RKO (cell line): ENCODE results near the gene SPTLC2.

Experiments used
- DNase-seq: peaks from one replicate; pipeline ENCODE4 v3.0.0-alpha.2; 2016; ENCODE audit warnings: low spot score

SPTLC2 gene

DNA sequence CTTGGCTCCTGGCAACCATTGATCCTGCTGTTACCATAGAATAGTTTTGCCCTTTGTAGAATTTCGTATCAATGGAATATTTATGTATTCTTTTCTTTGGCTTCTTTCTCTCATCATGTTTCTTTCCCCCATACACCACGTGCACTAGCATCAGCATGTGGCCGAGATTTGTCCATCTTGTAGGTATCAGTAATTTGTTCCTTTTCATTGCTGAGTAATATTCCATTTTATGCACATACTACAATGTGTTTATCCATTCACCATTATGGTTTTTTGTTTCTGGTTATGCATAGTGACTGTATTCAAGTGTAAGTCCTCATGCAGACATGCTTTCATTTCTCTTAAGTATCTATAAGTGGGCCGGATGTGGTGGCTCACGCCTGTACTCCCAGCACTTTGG is 113.3 kb downstream of the SPTLC2 start:
- no peak for DNase-seq

DNA sequence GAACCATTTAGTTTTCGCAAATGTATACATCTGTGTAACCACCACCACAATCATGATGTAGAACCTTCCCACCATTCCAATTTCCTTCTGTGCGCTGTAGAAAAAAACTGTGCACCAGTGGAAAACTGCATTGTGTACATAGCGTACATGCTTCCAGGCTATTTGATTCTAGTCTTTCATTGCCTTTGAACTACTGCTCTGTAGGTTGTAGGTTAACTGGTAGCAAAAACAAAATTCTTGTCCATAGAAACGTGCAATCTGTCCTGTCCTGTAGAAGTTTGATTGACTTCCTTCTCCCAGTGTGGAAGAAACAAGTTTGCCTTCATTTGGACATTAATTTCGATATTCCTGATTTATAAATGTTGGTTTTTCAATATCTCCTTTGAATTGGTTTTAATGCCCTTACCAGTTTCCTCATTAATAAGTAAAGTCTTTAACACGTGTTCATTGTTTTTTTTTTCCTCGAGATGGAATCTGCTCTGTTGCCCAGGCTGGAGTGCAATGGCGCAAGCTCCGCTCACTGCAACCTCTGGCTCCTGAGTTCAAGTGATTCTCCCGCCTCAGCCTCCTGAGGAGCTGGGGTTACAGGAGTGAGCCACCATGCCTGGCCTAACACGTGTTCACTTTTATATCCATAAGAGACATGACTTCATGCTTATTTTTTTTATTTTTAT is 114.2 kb downstream of the SPTLC2 start:
- DNase-seq: no peak

DNA sequence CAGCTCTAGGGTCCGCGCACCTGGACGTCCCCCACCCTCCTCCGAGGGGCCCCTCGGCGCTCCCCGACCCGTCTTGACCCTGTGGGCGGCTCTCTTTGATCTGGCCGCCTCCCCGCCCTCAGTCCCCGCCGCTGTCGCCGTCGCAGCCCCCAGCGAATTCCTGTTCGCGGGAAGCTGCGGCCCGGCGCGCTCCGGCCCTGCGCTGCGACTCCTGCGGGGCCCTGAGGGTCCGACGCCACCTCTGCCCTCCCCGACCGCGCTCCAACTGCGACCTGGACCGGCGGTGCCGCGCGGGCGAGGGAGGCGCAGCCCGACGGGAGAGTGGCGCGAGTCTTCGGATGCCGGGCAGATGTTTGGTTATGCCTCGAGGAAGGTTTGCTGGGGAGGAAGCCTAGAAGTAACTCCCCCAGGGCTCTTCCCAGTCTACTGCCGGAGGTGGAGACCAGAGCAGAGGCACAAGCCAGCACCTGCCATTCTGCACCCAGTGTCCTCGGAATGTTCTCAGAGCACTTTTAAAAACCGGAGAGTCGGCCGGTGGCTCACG is 117.4 kb downstream of the SPTLC2 start:
- DNase-seq: no peak

DNA sequence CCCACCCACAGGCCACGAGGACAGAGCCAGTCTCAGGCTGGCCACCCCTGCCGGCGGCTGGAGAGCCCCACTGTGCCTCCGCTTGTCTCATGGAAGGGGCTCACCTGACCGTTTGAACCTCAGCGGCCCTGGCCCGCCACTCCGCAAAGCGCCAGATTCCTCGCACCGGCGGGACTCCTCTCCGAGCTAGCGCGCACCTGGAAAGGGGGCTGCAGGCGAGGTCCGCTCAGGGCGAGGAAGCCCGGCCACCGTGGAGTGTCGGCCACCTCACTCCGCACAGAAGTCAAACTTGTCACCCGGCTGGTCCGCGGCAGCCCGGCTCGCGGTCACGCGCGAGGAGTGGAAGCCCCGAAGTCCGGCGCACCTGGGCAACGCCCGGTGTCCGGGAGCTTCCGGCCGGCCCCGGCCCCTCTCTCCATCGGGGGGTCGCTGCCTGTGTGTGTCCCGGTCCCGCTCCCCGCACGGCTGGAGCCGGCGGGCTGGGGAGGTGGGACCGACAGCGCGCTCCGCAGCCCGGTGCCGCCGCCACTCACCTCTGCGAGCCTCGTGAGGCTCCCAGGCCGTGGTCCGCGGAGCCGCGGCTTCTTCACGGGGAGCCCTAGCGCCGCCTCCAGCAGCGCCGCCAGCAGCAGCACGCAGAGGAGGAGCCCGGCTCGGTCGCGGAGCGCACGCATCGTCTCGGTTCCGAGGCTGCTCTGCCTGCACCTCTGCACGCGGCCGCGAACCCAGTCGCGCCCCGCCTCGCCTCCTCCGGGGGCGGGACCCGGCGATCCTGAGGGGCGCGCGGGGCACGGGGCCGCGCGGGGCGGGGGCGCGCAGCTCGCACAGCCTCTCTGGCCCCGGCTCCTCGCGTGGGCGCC is 118.1 kb downstream of the SPTLC2 start, which contains the start of gene ISM2:
Gene ISM2 (minus strand): TSS at position 697 of the 860 bp plus-strand sequence. CDS start 23 bp downstream, at position 674.
- no peak for DNase-seq

DNA sequence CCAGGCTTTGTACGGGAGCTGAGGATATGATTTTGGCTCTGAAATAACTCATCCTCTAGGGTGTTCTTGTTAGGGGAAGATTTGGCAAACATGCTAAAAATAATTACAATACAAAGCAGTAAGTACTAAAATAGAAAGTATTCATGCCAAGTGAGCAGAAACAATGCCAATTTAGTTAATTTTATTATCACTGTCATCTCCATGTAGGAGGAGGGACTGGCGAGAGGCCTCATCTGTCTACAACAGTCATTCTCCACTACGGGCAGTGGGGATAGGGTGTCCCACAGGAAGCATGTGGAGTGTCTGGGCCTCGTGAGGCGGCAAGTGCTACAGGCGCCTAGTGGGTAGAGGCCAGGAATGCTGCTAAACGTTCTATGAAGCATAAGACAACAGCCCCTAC is 121.1 kb downstream of the SPTLC2 start:
- no peak for DNase-seq

DNA sequence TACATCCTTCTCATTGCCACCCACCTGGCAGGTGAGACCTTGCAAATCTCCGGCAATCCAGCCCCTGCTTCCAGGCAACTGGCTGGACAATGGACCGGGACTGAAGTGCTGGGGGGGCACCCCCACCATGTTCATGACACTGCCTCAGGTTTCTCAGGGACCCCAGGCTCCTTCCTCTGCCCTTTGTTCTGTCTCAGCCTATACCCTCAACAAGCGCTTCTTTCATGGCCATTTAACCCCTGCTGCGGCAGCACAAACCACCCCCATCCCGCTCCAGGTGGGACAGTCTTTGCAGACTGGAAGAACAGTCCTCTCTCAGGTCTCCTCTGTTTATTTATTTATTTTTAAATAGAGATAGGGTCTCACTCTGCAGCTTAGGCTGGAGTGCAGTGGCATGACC is 125.4 kb downstream of the SPTLC2 start:
- DNase-seq: no peak

DNA sequence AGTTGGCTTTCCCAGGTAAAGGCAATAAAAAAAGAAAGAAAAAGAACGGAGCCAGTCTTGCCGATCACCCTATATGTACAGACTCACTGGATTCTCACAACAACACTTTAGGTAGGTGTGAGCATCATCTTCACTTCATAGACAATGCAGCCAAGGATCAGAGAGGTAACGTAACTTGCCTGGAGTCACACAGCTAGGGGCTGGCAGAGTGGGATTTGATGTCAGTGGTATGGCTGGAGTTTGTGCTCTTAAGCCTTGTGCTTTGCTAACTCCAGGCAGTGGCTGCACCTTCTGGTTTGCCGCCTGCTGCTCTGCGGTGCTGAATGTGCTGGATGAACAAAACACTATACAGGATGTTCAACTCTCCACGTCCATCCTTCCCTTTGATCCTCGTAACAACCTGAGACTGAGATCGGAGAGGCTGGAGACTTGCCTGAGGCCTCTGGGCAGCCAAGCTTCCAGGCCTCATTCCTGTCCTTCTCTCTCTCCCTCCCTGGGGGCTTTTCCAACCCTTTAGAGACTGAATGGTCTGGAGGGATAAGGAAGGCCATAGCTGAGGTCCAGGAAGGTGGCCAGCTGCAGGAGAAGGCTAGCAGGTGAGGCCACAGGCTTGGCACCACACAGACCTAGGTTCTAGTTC is 126.0 kb downstream of the SPTLC2 start:
- DNase-seq: no peak

DNA sequence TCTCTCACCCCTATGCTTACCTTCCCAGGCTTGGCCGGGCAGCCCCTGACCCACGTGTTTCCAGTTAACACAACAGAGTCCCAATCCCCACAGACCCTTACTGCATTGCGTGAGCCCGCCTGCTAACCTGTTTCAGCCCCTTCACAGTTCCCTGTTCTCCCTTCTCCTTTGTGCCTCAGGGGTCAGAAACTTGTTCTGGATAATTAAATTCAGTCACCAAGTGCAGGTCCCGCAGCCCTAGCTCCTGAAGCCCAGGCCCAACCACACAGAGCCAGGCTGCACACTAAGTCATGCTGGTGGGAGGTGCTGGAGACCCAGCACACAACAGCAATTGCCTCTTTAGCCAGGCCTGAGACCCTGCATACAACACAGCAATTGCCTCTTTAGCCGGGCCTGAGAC is 127.4 kb downstream of the SPTLC2 start:
- no peak for DNase-seq

DNA sequence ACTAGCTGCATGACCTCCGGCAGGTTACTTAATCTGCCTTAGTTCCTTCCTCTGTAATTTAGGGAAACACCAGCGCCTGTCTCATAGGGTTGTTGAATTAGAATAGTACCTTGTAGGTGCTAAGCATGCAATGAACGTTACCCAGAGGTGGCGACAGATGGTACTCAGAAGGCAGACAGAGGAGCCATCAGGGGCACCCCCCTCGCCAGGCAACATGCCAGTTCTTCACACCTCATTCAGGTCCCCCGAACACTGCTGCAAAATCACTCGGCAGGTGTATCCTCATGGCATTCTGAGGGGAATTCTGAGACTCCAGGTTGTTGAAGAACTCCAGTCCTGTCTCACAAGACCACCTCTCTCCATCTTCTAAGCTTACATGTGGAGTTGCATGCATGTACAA is 127.9 kb downstream of the SPTLC2 start:
- no peak for DNase-seq

DNA sequence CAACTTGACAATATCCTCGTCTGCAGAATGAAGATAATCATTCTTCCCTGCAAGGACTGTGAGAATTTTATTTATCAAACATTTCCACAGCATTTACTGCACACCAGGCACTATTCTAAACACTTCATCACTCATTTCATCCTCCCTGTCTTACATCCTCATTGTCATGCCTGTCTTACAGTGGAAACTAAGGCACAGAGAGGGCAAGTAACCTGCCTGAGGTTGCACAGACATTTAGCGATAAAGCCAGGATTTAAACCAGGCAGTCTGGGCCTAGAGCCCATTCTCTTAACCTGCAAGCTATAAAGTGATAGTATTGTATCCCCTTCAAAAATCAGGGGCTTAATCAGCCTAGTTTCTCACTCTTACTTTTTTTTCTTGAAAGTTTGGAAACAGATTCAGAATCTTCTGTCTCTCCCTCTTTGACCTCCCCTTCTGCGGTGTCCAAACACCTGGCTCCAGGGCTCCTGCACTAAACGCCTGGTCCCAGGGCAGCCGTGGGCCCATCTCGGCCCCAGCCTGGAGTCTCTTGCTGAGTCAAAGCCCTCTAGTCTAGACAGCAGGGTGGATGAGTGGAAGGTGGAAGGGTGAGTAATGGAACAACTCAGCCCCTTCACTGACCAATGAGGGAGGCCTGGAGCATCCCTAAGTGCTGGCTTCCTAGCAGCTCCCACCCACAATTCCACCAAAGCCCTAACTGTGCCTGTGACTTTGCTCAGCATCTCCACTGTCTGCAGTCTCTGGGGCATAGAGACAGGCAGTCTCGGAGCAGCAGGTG is 130.3 kb downstream of the SPTLC2 start:
- peak; percentile 84 for DNase-seq

DNA sequence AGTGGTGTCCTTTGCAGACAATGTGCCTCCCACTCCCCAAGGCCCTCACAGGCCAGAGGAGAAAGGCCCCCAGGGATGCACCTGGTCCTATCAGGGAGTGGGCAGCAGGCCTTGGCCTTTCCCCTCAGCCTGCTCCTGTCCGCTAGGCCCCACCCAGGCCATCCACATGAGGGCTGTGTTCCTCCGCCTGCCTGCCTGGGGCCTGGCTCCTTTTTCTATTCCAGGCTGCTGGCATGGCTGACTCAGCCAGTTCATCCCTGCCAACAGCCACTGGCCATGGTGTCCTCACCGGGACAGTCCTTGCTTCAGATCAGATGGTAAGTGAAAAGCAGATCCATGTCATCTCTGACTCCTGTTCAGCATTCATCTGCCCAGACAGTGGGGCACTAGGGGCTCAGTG is 131.2 kb downstream of the SPTLC2 start:
- DNase-seq: no peak

DNA sequence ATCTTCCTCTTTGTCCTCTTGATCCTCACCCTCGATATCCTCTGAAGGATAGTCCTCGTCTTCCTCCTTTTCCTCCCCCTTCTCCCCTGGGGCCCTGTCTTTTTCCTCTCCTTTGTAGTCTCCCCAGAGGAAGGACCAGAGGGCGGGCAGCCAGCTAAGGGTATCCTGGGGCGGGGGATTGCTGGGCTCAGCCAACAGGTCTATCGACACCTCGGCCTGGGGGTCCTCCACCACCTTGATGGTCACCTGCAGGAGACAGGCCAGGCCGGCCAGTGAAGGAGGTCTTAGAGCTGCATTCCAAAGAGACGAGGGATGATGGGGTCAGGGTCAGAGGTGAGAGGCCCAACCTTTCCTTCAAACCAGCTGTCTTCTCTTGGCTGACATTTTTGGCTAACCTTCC is 134.0 kb downstream of the SPTLC2 start:
- DNase-seq: no peak

DNA sequence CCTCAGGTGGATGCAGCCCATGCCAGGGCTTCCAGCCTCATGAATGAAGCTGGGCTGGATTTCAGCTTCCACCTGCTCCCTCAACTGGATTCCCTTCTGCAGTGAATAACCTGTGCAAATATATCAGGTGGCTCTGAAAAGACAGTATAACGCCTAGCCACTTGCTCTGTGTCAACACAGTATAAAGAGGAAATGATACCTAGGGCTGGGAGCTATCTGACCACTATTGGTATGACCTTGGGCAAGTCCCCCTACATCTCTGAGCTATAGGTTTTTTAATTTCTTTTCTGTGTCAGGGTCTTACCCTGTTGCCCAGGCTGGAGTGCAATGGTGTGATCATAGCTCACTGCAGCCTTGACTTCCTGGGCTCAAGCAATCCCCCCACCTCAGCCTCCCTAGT is 137.6 kb downstream of the SPTLC2 start:
- no peak for DNase-seq

DNA sequence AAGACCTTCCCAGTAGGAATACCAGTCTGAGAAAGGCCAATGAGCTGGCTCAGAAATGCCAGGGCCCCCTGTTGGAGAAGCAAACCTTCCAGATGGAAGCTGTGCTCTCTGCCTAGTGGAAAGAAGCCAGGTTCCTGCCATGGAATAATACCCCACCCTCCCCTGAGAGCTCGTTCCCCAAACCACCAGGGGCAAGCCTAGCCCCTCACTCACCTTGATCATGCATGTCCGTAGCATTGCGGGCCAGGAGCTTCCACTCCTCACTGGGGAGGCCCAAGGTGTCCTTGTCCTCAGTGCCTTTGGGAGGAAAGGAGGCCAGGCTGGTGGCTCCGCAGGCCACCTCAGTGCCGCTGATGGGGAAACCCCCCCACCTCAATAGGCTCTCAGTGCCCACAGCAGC is 138.4 kb downstream of the SPTLC2 start:
- DNase-seq: no peak

DNA sequence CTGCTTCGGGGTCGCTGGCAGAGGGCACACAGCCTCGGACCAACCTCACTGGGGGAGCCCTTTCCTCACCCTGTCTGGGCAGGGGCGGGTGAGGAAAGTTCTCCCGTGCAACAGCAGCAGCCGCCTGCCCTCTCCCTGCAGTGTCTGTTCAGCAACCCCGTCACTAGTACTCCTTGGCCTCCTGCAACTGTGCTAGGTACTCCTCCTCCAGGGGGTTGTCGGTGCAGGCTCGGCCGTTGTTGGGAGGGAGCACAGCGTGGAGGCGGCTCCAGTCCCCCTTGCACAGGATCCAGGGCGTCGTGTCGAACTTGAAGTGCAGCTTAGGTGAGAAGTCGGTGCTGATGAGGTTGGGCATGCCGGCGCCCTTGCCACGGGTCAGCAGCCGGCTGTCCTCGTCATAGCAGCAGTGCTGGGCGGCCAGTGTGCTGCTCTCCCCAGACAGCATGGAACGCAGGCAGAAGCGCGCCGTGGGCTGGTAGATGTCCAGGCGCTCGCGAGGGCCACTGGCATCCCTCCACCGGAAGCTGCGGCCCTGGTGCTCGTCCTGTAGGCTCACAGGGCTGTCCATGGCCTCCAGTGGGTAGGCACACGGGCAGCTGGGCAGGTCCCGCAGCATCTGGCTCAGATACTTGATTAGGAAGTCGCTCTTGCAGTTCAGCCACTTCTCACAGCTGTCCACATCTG is 140.9 kb downstream of the SPTLC2 start:
- DNase-seq: no peak

DNA sequence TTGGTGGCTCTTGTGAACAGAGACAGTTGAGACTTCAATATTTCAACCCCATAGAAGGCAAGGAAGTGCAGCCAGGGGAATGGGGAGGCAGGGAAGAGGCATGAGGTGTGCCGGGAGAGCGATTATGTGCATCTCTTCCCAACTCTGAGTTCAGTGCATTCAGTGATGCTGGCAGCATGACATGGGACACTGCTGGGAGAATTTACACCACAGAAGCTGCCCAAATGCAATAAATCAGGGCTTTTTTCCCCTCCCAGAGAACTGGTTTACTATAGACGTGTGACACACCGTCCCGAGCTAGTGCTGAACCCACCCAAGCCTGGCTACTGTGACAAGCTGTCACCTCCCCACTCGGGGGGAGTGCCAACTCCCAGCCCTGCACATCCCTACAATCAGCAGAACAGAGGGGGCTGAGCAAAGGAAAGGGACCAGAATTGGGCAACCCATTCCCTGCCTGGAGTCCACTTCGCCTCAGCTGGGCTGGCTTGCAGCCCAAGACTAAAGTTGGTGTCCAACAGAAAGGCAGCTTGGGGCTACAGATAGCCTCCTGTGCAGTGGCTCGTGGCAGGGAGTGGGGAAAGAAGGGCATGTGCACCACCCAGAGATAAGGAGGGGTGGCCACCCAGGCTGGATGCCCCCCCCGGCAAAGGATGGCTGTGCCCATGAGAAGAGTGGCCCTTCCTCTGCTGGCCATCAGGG is 141.8 kb downstream of the SPTLC2 start:
- no peak for DNase-seq

DNA sequence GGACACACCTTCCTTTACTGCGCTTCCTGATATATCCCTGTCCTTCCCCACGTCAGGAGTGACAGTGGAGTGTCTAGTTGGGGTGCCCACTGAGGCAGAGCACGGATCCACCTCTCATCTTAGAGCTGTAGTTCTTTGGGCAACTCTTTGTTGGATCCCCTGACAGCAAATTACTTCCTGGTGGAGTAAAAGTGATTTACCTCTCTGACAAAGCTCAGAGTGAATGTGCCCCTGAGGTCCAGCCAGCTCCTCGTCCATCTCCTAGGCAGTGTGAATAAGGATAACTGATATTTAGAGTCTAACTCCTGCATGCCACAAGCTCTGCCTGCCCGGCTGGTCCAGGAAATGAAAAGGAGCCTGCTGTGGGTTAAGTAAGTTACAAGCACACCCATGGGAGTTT is 142.5 kb downstream of the SPTLC2 start:
- no peak for DNase-seq

DNA sequence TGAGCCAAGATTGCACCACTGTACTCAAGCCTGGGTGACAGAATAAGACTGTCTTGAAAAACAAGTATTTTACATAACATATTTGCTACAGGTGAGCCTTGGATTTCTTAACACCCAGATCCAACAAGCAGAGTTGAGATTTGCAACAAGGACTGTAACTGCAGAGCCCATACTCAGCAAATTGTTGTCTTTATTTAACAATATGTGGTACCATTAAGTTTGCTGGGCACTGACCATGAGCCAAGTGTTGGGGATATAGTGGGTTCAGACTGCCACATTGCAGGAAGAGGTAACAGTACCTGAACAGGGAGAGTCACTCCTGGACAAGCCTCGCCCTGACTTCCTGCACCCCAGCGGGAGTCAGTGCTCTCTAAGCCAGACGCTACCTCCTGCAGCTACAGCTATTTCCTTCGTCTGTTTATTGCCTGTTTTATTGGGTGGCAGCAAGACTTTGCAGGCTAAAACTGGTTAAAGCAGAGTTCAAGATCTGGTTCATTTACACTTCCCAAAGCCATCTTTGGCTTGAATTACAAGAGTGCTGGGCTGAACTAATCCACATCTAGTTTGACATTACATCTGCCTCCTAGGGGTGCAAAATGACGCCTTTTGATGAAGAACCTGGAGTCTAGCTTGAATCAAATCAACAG is 146.1 kb downstream of the SPTLC2 start:
- no peak for DNase-seq

DNA sequence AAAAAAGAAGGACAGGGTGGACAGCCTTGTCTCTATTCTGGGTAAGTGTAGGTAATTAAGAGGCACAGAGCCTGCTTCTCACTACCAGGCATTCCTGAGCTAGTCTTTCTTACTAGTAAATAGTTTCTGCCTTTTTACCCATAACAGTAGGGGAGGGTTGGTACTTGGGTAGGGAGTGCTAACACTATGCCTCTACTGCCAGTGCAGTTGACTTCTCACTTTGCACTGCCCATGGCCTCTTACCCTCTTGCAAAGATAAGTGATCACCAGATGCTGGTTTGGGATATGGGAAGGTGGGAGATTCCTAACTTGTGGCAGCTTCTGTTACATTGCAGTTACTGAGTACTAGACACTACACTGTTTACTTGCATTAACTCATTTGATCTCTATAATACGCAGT is 146.9 kb downstream of the SPTLC2 start:
- no peak for DNase-seq

DNA sequence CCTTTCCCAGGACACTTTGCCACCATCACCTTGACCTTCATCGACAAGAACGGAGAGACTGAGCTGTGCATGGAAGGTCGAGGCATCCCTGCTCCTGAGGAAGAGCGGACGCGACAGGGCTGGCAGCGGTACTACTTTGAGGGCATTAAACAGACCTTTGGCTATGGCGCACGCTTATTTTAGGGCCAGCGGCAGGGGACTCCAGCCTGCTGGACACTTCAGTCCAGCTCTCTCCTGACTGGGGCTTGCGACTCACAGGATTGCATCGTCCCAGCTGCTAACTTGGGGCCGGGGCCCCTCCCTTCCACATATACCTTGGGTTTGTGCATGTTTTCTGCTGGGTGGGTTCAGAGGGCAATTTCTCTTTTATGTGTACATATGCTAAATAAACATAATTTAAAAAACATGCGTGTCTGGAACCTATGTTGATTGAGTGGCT is 147.4 kb downstream of the SPTLC2 start:
- no peak for DNase-seq
